G401.6 (cell line): Measurements from ENCODE around the gene KLHL20.
A peak's percentile ranks its signal among the peaks of the same experiment; 100 is the strongest.
"Not testable (repeated sequence)": the region's sequence is repeated elsewhere in the genome, so short reads cannot be mapped to it uniquely, and the experiment has no call there.

Experiments
- FAIRE-seq: peaks from 2 replicates; lab custom pipeline; 2012; peaks lifted over from hg19 to GRCh38; lab: Jason Lieb, UNC

KLHL20 gene

DNA sequence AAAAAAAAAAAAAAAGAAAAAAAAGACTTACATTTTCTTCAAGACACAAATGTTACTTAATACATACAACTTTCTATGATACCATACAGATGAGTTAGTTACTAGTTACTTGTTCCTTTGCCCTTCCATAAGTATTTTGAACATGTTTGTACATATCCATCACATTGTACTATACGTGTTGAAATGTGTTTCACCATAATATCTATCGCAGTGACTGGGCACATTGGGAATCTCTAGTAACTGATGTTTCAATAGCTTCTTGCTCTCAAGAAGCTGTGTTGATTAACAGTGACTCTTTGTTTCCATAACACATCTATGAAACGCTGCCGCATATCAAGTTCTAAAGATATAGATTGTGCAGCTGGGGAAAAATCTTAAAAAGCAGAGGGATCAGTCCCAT is 42.9 kb downstream of the KLHL20 start:
- FAIRE-seq, result no peak

- no peak for FAIRE-seq
Observed at GRCh38 chr1:173758110-173758509, 43.3 kb downstream of the KLHL20 start.

DNA sequence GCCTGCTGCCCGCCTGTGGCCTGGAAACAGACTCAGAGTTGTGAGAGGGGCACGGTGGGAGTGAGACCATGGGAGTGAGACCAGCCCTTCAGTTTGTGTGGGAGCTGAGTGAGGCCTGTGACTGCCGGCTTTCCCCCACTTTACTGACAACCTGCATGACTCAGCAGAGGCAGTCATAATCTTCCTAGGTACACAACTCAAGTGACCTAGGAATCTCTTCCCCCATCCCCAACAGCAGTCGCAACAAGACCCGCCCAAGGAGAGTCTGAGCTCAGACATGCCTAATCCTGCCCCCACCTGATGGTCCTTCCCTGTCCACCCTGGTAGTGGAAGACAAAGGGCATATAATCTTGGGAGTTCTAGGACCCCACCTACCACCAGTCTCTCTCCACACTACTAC is 44.2 kb downstream of the KLHL20 start:
- no peak for FAIRE-seq

DNA sequence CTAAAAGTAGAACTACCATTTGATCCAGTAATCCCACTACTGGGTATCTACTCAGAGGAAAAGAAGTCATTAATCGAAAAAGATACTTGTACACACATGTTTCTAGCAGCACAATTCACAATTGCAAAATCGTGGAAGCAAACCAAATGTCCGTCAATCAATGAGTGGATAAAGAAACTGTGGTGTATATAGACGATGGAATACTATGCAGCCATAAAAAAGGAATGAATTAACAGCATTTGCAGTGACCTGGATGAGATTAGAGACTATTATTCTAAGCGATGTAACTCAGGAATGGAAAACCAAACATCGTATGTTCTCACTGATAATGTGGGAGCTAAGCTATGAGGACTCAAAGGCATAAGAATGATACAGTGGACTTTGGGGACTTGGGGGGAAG is 49.5 kb downstream of the KLHL20 start:
- not testable (repeated sequence) for FAIRE-seq

- FAIRE-seq, result no peak
Observed at GRCh38 chr1:173768206-173768605, 53.4 kb downstream of the KLHL20 start.

DNA sequence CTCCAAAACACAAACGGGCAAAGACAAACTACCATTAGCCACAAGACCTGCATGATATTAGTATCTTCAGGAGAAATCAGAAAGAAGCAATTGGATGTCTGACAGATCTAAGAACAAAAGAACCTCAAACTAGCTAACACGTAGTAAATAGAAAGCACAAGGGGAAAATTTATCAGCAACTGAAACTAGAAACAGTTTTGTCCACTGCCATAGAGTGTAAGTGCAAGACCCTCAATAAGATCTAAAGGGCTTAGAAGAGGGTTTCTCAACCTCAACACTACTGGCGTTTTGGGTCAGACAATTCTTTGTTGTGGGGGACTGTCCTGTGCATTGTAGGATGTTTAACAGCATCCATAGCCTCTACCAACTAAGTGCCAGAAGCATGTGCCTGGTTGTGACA is 54.0 kb downstream of the KLHL20 start:
- no peak for FAIRE-seq

- FAIRE-seq, result not testable (repeated sequence)
Observed at GRCh38 chr1:173770330-173770729, 55.5 kb downstream of the KLHL20 start.

GRCh38 chr1:173771560-173771959 is 56.8 kb downstream of the KLHL20 start:
- no peak for FAIRE-seq

GRCh38 chr1:173775578-173776226 is 60.9 kb downstream of the KLHL20 start:
- FAIRE-seq, result no peak

- FAIRE-seq, result no peak
Observed at GRCh38 chr1:173779936-173780335, 65.2 kb downstream of the KLHL20 start.

- FAIRE-seq, result no peak
Observed at GRCh38 chr1:173784997-173785396, 70.2 kb downstream of the KLHL20 start.

DNA sequence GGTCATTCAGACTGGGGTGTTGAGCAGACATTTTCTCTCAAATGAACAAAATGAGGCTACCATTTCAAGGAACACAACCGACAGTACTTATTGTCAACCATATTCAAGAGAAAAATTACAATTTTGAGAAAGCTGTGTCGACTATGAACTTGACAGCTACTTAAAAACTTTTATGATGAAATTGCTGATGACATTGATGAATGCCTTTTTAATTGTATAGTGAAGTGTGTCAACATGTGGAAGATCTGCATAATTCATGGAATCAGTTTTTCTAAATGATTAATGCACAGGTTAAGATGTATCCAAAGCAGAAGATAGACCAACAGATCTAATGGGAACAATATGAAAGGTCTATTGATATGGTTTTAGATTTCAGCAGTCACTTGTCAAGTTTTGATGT is 75.1 kb downstream of the KLHL20 start:
- no peak for FAIRE-seq

- FAIRE-seq, result no peak
Observed at GRCh38 chr1:173798078-173798477, 83.3 kb downstream of the KLHL20 start.

DNA sequence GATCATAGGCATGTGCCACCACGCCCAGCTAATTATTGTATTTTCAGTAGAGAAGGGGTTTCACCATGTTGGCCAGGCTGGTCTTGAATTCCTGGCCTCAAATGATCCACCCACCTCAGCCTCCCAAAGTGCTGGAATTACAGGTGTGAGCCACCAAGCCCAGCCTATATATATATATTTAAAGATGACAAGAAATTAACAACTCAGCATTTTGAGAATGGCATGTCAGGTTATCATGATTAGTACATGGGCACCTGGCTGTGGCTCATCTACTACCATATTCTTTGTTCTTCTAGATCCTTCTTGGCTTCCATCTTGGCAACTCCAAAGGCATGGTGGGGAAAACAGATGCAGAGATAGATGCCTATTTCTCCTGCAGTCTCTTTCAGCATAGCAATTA is 85.2 kb downstream of the KLHL20 start:
- not testable (repeated sequence) for FAIRE-seq

- FAIRE-seq, result no peak
Observed at GRCh38 chr1:173802961-173803360, 88.2 kb downstream of the KLHL20 start.

DNA sequence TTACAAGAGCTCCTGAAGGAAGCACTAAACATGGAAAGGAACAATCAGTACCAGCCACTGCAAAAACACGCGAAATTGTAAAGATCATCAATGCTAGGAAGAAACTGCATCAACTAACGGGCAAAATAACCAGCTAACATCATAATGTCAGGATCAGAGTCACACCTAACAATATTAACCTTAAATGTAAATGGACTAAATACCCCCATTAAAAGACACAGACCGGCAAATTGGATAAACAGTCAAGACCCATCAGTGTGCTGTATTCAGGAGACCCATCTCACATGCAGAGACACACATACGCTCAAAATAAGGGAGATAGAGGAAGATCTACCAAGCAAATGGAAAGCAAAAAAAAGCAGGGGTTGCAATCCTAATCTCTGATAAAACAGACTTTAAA is 98.9 kb downstream of the KLHL20 start:
- not testable (repeated sequence) for FAIRE-seq

DNA sequence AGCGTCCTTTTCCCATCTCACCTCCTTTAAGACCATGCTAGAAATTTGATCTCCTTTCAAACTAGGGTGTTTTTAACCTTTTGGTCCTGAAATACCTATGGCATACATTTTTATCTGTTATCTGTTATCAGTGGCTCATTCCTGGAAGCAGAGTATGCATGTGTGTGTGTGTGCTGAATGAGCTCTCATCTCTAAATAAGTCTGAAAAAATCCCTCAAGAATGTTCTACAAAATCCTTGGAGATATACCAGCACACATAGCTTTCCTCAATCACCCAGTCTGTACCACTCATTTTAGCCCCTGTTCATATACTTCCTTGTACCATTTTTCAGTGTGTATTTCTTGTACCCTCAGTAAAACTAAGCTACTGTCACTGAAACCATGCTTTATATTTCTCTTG is 103.7 kb downstream of the KLHL20 start:
- no peak for FAIRE-seq

DNA sequence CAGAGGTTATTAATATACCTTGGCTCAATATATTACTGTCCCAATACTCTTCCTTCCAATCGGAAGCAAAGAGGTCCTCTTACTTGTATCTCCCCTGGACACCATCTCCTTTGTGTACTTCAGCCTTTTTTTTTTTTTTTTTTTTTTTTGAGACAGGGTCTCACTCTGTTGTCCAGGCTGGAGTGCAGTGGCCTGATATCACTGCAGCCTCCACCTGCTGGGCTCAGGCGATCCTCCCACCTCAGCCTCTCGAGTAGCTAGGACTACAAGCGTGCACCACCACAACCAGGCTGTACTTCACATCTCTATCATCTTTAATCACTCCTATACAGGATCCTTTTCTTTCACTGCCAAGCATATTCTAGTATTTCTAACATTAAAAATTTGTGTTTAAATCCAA is 106.9 kb downstream of the KLHL20 start:
- no peak for FAIRE-seq

DNA sequence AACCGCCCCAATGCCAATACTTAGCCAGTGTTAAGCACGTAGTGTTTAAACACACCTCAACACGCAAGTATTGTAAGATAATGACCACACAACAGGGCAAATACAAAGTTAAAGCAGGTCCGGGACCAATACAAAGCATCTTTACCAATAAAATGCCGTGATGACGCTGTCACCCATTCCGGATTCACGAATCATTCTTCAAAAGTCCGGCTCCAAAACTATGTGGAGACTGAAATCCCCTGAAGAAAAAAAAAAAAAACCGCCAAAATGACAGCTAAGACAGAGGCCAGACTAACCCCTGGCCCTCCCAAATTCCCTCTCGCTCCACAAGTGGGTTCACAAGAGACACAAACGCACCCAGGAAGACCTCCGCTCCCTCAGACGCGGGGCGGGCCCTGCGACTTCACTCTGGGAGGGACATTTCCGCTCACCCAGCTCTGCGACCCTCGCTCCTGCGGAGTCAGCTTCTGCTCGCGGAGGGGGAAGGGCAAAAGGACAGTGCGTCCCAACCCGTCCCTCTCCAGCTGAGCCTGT is 109.1 kb downstream of the KLHL20 start:
- no peak for FAIRE-seq

- peak; percentile 97 for FAIRE-seq
Observed at GRCh38 chr1:173824315-173825081, 109.7 kb downstream of the KLHL20 start, which contains the start of the genes CENPL and DARS2. TSS of gene CENPL (minus strand) at chr1:173824883. CDS start at chr1:173811299, 13,584 bp downstream. TSS of gene DARS2 (plus strand) at chr1:173824673. CDS start at chr1:173825230, 557 bp downstream.

- FAIRE-seq, result peak; percentile 3
Observed at GRCh38 chr1:173827611-173828010, 112.8 kb downstream of the KLHL20 start.

DNA sequence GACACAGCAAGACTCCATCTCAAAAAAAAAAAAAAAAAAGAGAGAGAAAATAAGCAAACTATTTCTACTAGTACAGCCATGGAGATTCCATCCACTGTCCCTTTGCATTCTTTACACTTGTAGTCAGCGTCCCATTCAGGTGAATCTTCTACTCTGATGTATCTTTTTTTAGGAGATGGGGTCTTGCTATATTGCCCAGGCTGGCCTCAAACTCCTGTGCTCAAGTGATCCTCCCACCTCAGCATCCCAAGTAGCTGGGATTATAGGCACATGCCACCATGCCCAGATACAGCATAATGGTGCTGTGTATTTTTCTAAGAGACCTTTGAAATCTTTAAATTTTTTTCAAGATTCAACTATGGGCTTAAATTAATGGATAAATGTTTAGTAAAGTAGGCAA is 118.0 kb downstream of the KLHL20 start:
- FAIRE-seq, result no peak
